SK-N-SH (cell line): Measurements from ENCODE around the gene ARHGEF39.

Experiments
- FOXM1 ChIP-seq: IDR thresholded peaks from 2 replicates; pipeline ENCODE4 v1.4.0; 2012; ENCODE audit warnings: low read depth, mild to moderate bottlenecking
- GABPA ChIP-seq: IDR thresholded peaks from 2 replicates; pipeline ENCODE4 v1.4.0; 2012; ENCODE audit warnings: low read depth, mild to moderate bottlenecking
- RFX5 ChIP-seq: IDR thresholded peaks from 2 replicates; pipeline ENCODE4 v1.6.1; 2012; ENCODE audit warnings: mild to moderate bottlenecking, improper control_type of control experiment, low read length
- TCF12 ChIP-seq: IDR thresholded peaks from 2 replicates; pipeline ENCODE4 v1.4.0; 2012
- TF ChIP-seq, protein P1 (sequence below): fragments of 200-600 bp; sonication (generic); IDR thresholded peaks from 2 replicates; pipeline ENCODE4 v1.6.1; 2017; ENCODE audit warnings: antibody characterized with exemption, mild to moderate bottlenecking, moderate library complexity

DNA sequence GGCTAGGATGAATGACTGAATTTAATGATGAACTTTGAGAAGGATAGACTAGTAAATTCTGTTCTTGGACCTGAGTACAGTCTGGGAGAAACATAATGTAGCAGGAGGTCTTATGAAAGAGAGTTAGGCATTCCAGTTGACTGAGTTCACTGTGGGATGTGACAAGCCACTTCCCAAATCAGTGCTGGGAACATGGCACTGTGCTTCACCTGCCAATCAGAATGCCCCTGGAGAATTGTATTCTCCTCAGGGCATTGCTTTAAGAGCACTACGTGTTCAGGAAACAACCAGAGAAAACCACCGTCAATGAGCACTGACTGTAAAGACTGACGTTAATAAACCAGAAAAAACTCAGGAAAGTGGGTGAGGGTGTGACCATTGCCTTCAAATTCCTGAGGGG lies 5.7 kb downstream of the ARHGEF39 start:
- TF ChIP-seq RFX5 (no peak), TCF12 (no peak), GABPA (no peak), FOXM1 (no peak)
- TF ChIP-seq, protein P1, sequence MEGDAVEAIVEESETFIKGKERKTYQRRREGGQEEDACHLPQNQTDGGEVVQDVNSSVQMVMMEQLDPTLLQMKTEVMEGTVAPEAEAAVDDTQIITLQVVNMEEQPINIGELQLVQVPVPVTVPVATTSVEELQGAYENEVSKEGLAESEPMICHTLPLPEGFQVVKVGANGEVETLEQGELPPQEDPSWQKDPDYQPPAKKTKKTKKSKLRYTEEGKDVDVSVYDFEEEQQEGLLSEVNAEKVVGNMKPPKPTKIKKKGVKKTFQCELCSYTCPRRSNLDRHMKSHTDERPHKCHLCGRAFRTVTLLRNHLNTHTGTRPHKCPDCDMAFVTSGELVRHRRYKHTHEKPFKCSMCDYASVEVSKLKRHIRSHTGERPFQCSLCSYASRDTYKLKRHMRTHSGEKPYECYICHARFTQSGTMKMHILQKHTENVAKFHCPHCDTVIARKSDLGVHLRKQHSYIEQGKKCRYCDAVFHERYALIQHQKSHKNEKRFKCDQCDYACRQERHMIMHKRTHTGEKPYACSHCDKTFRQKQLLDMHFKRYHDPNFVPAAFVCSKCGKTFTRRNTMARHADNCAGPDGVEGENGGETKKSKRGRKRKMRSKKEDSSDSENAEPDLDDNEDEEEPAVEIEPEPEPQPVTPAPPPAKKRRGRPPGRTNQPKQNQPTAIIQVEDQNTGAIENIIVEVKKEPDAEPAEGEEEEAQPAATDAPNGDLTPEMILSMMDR = no peak
